Thymus (tissue), 11 donors: ENCODE results near the gene HYDIN. TPM values are rescaled to one million over a fixed set of nuclear protein-coding genes. Genes with fewer than 3 reads are reported as not detected.
"Not testable (repeated sequence)": the region's sequence is repeated elsewhere in the genome, so short reads cannot be mapped to it uniquely, and the experiment has no call there.

ENCODE experiments used
- DNase-seq, 9 donors: peaks; one replicate each; pipeline ENCODE4 v3.0.0-alpha.2; 2013; ENCODE audit warnings: low spot score in 9 of 9, low read depth in 6 of 9, missing footprints in 1 of 9
- H3K27ac ChIP-seq, 2 donors: one replicate each; pipeline ENCODE4 v1.5.1; 2013; ENCODE audit warnings: control low read depth in 1 of 2, low read depth in 1 of 2, low read length in 1 of 2, mild to moderate bottlenecking in 1 of 2, moderate library complexity in 1 of 2
- H3K27me3 ChIP-seq, 2 donors: one replicate each; pipeline ENCODE4 v1.5.1; 2013; ENCODE audit warnings: low read length in 1 of 2; ENCODE audit not compliant: control insufficient read depth in 2 of 2, insufficient read depth in 1 of 2
- H3K36me3 ChIP-seq, 2 donors: one replicate each; pipeline ENCODE4 v1.5.1; 2013; ENCODE audit warnings: low read length in 1 of 2, mild to moderate bottlenecking in 1 of 2, moderate library complexity in 1 of 2; ENCODE audit not compliant: control insufficient read depth in 2 of 2, insufficient read depth in 2 of 2
- H3K4me1 ChIP-seq, 2 donors: one replicate each; pipeline ENCODE4 v1.5.1; 2013; ENCODE audit warnings: low read length in 2 of 2; ENCODE audit not compliant: control insufficient read depth in 2 of 2, insufficient read depth in 2 of 2
- H3K4me3 ChIP-seq, 2 donors: one replicate each; pipeline ENCODE4 v1.5.1; 2013; ENCODE audit warnings: low read length in 2 of 2, control low read depth in 1 of 2, mild to moderate bottlenecking in 1 of 2
- H3K9me3 ChIP-seq, 2 donors: one replicate each; pipeline ENCODE4 v1.5.1; 2013; ENCODE audit warnings: low read length in 1 of 2, mild to moderate bottlenecking in 1 of 2; ENCODE audit not compliant: control insufficient read depth in 2 of 2, insufficient read depth in 1 of 2
- WGBS: extraction: QIAGEN DNeasy Blood & Tissue Kit; methylation state at CpG from one replicate; pipeline ENCODE4 v1.1.7; 2013; 5-methylcytosine and 5-hydroxymethylcytosine counted together
- polyA plus RNA-seq: library from polyadenylated mRNA; stranded (reverse); fragments of 200-250 nt; gene quantifications from one replicate; pipeline ENCODE4 v1.2.3, GENCODE V29; 2013
- total RNA-seq: library from RNA; stranded (reverse); fragments of 120-200 nt; gene quantifications from one replicate; pipeline ENCODE4 v1.2.4, GENCODE V29; 2013
- donor health status: healthy.

HYDIN gene
- total and polyA plus RNA-seq, 2 donors: 0.33 to 0.46 TPM

DNA sequence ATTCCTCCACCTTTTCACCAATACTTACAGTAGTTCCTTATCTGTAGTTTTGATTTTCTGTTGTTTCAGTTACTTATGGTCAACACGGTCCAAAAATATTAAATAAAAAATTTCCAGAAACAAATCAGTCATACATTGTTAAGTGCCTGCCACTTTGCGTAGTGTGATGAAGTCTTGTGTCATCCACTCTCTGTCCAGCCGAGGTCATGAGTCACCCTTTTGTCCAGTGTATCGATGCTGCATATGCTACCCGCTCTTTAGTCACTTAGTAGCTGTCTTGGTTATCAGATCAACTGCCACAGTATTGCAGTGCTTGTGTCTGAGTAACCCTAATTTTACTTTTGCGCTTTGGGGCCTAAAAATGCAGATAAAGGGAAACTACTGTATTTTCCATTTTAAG lies 146.9 kb downstream of the HYDIN start:
- H3K27me3 ChIP-seq, H3K4me3 ChIP-seq, H3K9me3 ChIP-seq, H3K4me1 ChIP-seq, H3K27ac ChIP-seq, H3K36me3 ChIP-seq, DNase-seq: not testable (repeated sequence)
- 99% methylated on average over 4 of the region's 6 CpGs for WGBS

DNA sequence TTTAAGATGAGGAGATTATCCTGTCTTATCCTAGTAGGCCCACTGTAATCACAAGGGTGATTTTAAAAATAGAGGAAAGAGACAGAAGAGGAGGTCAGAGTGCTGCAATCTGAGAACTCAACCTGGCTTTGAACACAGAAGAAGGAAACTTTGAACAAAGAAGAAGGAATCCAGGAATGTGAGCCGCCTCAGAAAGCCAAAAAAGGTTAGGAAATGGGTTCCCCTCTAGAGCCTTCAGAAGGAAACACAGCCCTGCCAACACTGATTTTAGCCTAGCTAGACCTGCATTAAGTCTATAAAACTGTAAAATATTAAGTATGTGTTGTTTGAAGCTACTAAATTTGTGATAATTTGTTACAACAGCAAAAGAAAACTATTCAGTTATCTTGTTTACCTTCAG lies 149.7 kb downstream of the HYDIN start:
- H3K36me3 ChIP-seq, DNase-seq, H3K9me3 ChIP-seq, H3K4me1 ChIP-seq, H3K4me3 ChIP-seq, H3K27ac ChIP-seq, H3K27me3 ChIP-seq: not testable (repeated sequence)
- 52% methylated on average over 1 of the region's 1 CpG for WGBS

DNA sequence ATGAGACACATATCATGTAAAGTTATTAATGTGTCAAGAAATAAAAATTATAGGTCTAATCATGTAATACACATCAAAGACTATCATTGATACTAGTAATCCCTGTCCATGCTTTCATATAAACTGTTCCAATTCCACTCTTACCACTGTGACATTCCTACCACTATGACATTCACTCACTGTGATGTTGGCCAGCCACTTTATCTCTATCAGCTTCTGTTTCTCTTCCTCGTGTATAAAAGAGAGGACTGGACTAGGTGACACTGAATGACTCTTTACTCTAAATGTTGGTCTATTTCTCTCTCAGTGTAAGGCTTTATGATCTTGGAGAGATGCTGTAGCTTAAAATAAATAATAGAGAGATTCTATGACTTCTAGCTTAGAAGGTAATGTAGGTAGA lies 150.3 kb downstream of the HYDIN start:
- not testable (repeated sequence) for H3K4me1 ChIP-seq, H3K27ac ChIP-seq, H3K9me3 ChIP-seq, H3K27me3 ChIP-seq, H3K4me3 ChIP-seq, DNase-seq, H3K36me3 ChIP-seq
- 57% methylated on average over 1 of the region's 1 CpG for WGBS

DNA sequence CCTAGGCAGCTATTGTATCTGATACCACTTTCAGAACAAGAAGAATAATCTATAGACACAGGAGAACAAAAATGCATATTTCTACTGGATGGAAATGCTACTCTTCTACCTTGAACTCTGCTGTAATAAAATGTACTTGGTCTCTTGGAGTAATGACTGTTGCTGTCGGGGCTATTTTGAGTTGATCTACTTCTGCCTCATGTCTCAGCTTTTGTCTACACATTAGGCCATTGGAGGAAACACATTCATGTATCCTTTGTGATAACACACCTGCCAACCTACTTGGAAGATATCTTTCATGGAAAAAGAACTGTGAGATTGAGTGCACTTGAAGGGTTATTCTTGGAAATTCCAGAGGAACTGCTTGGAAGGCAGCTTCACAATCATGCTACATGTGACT lies 159.9 kb downstream of the HYDIN start:
- not testable (repeated sequence) for H3K27me3 ChIP-seq, H3K36me3 ChIP-seq, DNase-seq, H3K27ac ChIP-seq, H3K4me3 ChIP-seq, H3K4me1 ChIP-seq, H3K9me3 ChIP-seq
- no CpG with 5 or more reads among the region's 1 CpG for WGBS

DNA sequence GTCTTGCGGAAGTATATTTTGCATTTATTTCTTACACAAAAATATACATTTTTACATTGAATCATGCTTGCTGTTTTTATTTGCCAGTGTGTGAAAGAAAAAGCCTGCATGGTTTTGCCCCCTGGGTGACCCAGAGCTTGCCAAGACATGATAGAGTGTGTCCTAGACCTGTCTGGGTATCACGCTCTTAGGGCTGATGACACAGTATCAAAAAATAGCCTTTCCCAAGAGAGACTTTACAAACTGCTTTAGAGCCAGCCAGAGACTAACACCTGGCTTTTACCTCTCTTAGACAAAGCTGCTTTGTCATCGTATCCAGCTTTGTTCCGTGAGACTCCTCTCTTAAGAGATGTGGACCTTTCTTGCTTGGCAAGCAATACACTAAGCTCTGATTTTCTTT lies 160.7 kb downstream of the HYDIN start:
- not testable (repeated sequence) for DNase-seq, H3K4me1 ChIP-seq, H3K4me3 ChIP-seq, H3K27me3 ChIP-seq, H3K27ac ChIP-seq, H3K36me3 ChIP-seq, H3K9me3 ChIP-seq
- WGBS: 97% methylated on average over 4 of the region's 4 CpGs

DNA sequence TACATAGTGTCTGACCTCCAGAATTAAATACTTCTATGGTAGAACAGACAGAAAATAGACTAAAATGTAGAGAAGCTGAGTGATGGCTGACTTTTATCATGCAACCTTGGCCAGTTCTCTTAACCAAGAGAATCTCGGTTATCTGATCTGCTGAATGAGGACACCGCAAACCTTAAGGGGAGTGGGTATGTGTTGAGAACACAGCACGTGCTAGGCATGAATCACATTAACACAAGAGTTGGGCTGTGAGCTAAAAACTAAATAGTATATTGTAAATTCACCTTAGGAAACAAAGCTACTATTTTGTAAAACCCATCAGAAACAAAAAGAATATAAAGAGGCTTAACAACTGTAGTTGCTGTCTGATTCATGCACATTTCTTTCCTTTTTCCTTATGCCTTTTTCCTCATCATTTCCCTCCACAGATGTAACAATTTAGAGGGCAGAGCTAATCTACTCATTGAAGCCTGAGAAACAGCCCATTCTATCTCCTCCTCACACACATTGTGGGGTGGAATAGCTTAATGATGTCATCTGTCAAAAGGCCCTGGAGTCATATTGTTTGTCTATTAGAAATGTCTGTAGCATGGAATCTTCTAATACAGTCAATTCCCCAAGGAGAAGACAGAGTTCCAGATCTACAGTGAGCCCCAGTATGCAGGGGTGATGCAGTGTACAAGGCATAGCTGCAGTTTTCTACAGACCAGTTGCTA lies 176.5 kb downstream of the HYDIN start:
- DNase-seq, H3K4me3 ChIP-seq, H3K4me1 ChIP-seq, H3K9me3 ChIP-seq, H3K27ac ChIP-seq, H3K36me3 ChIP-seq, H3K27me3 ChIP-seq: not testable (repeated sequence)
- 89% methylated on average over 3 of the region's 3 CpGs for WGBS

DNA sequence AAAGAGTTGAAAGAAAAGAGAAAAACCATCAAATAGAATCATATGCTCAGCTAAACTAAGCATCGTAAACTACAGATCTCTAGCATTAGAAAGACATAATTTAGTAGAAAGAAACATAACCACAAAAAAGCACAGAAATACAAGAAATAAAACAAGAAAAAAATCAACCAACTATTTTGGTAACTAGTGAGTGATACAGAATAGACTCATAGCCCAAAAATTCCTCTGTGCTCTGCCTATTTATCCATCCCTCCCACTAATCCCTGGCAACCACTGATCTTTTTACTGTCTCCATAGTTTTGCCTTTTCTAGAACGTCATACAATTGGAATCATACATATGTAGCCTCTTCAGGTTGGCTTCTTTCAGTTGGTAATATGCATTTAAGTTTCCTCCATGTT lies 180.2 kb downstream of the HYDIN start:
- H3K36me3 ChIP-seq, H3K27ac ChIP-seq, H3K4me3 ChIP-seq, H3K27me3 ChIP-seq, H3K9me3 ChIP-seq, DNase-seq, H3K4me1 ChIP-seq: not testable (repeated sequence)
- 85% methylated on average over 2 of the region's 2 CpGs for WGBS

DNA sequence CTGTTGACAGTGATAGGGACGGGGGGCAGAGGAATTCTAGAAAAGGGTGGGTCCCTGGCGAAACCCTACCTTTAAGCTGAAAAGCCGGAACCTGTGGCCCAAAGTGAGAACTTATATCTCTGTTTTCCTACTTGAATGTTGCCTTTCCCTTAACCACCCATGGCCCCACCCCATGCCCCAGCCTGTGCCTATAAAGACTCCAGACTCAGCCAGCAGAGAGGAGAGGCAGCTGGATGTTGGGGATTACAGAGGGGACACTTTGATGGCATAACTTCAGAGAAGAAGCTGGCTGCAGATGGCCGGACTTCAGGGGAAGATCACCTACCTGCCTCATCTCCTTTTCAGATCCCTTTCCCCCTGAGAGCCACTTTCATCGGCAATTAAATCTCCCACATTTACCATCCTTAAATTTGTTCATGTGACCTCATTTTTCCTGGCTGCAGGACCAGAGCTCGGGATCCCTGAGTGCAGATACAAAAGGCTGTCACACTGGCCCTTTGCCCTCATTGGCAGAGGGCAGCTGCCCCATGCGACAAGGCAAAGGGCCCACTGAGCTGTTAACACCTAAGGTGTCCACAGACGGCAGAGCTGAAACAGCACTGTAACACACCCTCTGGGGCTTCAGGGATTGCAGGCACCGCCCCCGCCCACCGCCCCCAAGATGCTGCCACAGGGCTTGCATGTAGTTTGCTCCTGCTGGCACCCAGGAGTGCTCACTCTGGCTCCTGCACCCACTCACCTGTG lies 191.0 kb downstream of the HYDIN start:
- not testable (repeated sequence) for DNase-seq, H3K27ac ChIP-seq, H3K4me3 ChIP-seq, H3K9me3 ChIP-seq, H3K27me3 ChIP-seq, H3K4me1 ChIP-seq, H3K36me3 ChIP-seq
- 92% methylated on average over 8 of the region's 11 CpGs for WGBS

DNA sequence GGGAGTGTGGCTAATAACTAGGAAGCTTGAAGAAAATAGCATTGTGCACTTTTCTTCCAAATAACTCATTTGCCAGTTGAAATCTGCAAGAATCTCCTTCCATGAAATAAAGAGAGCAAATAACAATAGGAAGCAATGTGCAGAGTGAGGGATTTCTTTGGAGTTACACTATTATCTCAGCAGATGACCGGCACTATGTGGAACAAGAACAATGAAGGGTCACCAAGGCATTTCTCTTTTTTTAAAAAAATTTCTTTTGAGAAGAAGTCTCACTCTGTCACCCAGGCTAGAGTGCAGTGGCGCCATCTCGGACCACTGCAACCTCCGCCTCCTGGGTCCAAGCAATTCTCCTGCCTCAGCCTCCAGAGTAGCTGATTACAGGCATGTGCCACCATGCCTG lies 192.1 kb downstream of the HYDIN start:
- DNase-seq, H3K27me3 ChIP-seq, H3K36me3 ChIP-seq, H3K4me3 ChIP-seq, H3K27ac ChIP-seq, H3K9me3 ChIP-seq, H3K4me1 ChIP-seq: not testable (repeated sequence)
- WGBS: 92% methylated on average over 4 of the region's 4 CpGs
